Mesothelial cell of epicardium (in vitro differentiated cells): Measurements from ENCODE around the gene PGR. TPM values are rescaled to one million over a fixed set of nuclear protein-coding genes. Genes with fewer than 3 reads are reported as not detected.
"Not testable (repeated sequence)": the region's sequence is repeated elsewhere in the genome, so short reads cannot be mapped to it uniquely, and the experiment has no call there.

ENCODE experiments used
- DNase-seq, 2 experiments: peaks; one replicate each; pipeline ENCODE4 v3.0.0; 2021; ENCODE audit warnings: low spot score in 2 of 2; ENCODE audit not compliant: unreplicated experiment in 2 of 2
- H3K27ac Mint-ChIP-seq: 2 replicates; pipeline ENCODE4 v1.8.0; 2021; ENCODE audit warnings: mixed read lengths
- H3K27me3 Mint-ChIP-seq: 2 replicates; pipeline ENCODE4 v1.8.0; 2021; ENCODE audit warnings: low read depth, mixed read lengths
- H3K36me3 Mint-ChIP-seq: 2 replicates; pipeline ENCODE4 v1.8.0; 2021; ENCODE audit warnings: mixed read lengths
- H3K4me1 Mint-ChIP-seq: 2 replicates; pipeline ENCODE4 v1.8.0; 2021; ENCODE audit warnings: mixed read lengths
- H3K4me3 Mint-ChIP-seq: 2 replicates; pipeline ENCODE4 v1.8.0; 2021; ENCODE audit warnings: mild to moderate bottlenecking, moderate library complexity, mixed read lengths
- H3K9me3 Mint-ChIP-seq: 2 replicates; pipeline ENCODE4 v1.8.0; 2021; ENCODE audit warnings: mixed read lengths
- CTCF ChIP-seq: fragments of 200-600 bp; sonication (generic); IDR thresholded peaks from one replicate; pipeline ENCODE4 v1.5.0; 2021; ENCODE audit warnings: antibody characterized with exemption; ENCODE audit not compliant: unreplicated experiment
- total RNA-seq: library from RNA; stranded (reverse); gene quantifications from 3 replicates; pipeline ENCODE4 v1.2.1, GENCODE V29; 2021

PGR gene
- total RNA-seq, 1 donor from 2014 or later = 0.02 TPM

- DNase-seq = no peak
- Mint-ChIP-seq H3K9me3 (no peaks in the 10 kb centered on the region), H3K4me1 (no peaks in the 10 kb centered on the region), H3K27ac (no peak overlapping the region), H3K36me3 (no peaks in the 10 kb centered on the region), H3K27me3 (peaks cover 9% of the 10 kb centered on the region), H3K4me3 (no peak overlapping the region)
- no peak for TF ChIP-seq CTCF
These were observed 107.4 kb downstream of the PGR start for GRCh38 chr11:101022256-101022655.

GRCh38 chr11:101019870-101020269 is 109.7 kb downstream of the PGR start:
- no peak for TF ChIP-seq CTCF
- Mint-ChIP-seq H3K4me3 (no peak overlapping the region), H3K9me3 (no peaks in the 10 kb centered on the region), H3K27ac (no peak overlapping the region), H3K4me1 (no peaks in the 10 kb centered on the region), H3K27me3 (peaks cover 11% of the 10 kb centered on the region), H3K36me3 (no peaks in the 10 kb centered on the region)
- no peak for DNase-seq

- Mint-ChIP-seq H3K27me3 (peaks cover 13% of the 10 kb centered on the region), H3K4me1 (no peaks in the 10 kb centered on the region), H3K4me3 (no peak overlapping the region), H3K36me3 (no peaks in the 10 kb centered on the region), H3K9me3 (no peaks in the 10 kb centered on the region), H3K27ac (no peak overlapping the region)
- no peak for DNase-seq
- TF ChIP-seq CTCF = no peak
These were observed 114.9 kb downstream of the PGR start for GRCh38 chr11:101014600-101015285.

GRCh38 chr11:101013702-101014101 is 115.9 kb downstream of the PGR start:
- H3K27me3 Mint-ChIP-seq = not testable (repeated sequence)

GRCh38 chr11:101011881-101012280 is 117.7 kb downstream of the PGR start:
- peaks cover 4% of the 10 kb centered on the region for H3K27me3 Mint-ChIP-seq
- no peak for TF ChIP-seq CTCF
- no peaks in the 10 kb centered on the region for H3K36me3 Mint-ChIP-seq
- no peak overlapping the region for H3K4me3 Mint-ChIP-seq
- H3K4me1 Mint-ChIP-seq = no peaks in the 10 kb centered on the region
- no peak for DNase-seq
- no peak overlapping the region for H3K27ac Mint-ChIP-seq
- H3K9me3 Mint-ChIP-seq = no peaks in the 10 kb centered on the region

More at GRCh38 chr11:101013702-101014101, 115.9 kb downstream of the PGR start:
- H3K9me3 Mint-ChIP-seq, DNase-seq, H3K4me1 Mint-ChIP-seq, H3K27ac Mint-ChIP-seq, H3K4me3 Mint-ChIP-seq, H3K36me3 Mint-ChIP-seq: not testable (repeated sequence)

- no peak for TF ChIP-seq CTCF
- H3K36me3 Mint-ChIP-seq = no peaks in the 10 kb centered on the region
- DNase-seq = no peak
- peaks cover 2% of the 10 kb centered on the region for H3K27me3 Mint-ChIP-seq
- H3K4me3 Mint-ChIP-seq = no peak overlapping the region
- no peak overlapping the region for H3K27ac Mint-ChIP-seq
- H3K4me1 Mint-ChIP-seq = no peaks in the 10 kb centered on the region
- no peaks in the 10 kb centered on the region for H3K9me3 Mint-ChIP-seq
These were observed 118.7 kb downstream of the PGR start for GRCh38 chr11:101010899-101011298.
